ENCODE results near the gene PRRG1.
"Not testable (repeated sequence)": the region's sequence is repeated elsewhere in the genome, so short reads cannot be mapped to it uniquely, and the experiment has no call there.

PRRG1 gene

GRCh38 chrX:37476571-37477170, 127.5 kb downstream of the PRRG1 start:
- no peak for DNase-seq

- not testable (repeated sequence) for DNase-seq
These were observed 135.2 kb downstream of the PRRG1 start for GRCh38 chrX:37484335-37484734.

DNA sequence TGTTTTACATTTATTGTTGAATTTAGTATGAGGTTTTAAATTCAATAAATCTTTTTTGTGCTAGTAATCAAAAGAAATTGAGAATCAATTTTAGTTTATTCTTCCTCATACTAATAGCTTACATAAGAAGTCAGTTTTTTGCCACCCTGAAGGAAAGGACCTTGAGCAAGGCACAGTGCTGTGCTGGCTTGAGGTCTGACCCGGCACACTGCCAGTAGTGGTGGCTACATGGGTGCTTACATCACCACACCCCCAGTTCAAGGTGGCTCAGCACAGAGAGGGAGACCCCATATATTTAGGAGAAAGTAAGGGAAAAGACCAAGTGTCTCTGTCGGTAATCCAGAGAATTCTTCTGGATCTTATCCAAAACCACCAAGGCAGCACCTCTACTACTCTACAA, 136.3 kb downstream of the PRRG1 start:
- DNase-seq, result no peak

- DNase-seq, result no peak
These were observed 138.1 kb downstream of the PRRG1 start for GRCh38 chrX:37487271-37487670.

- no peak for DNase-seq
These were observed 139.2 kb downstream of the PRRG1 start for GRCh38 chrX:37488323-37488722.

DNA sequence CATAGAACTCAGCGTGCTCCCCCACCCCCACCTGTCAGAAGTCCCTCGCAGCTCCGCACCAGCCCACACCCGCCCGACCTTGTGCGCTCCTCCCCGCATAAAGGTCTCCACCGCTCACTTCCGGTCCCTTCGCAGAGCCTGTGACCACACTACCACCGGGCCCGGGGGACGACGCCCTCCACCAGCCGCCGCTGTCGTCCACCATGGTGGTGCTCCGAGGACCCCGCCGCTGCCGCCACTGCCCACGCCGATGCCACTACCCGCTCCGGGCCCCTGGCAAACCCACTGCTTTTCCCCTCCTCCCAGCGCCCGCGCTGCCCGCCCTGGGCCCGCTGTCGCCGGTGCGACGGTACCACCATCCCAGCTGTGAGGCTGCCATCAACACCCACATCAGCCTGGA, 142.5 kb downstream of the PRRG1 start:
- DNase-seq, result no peak

- not testable (repeated sequence) for DNase-seq
These were observed 146.6 kb downstream of the PRRG1 start for GRCh38 chrX:37495760-37496159.

GRCh38 chrX:37497126-37497525, 148.0 kb downstream of the PRRG1 start:
- not testable (repeated sequence) for DNase-seq

GRCh38 chrX:37498323-37498722, 149.2 kb downstream of the PRRG1 start:
- not testable (repeated sequence) for DNase-seq

GRCh38 chrX:37499649-37500048, 150.5 kb downstream of the PRRG1 start:
- not testable (repeated sequence) for DNase-seq

- no peak for DNase-seq
These were observed 155.8 kb downstream of the PRRG1 start for GRCh38 chrX:37504991-37505390.

Data from NCI-H1105 (cell line).